Nucleus accumbens (tissue), 56 donors: Measurements from ENCODE around the gene TF.

Experiments
- DNase-seq, 56 donors: peaks; one replicate each; lab custom pipeline; 2025; lab: John Stamatoyannopoulos, UW

Gene TF

GRCh38 chr3:133746712-133747066, 496 bp downstream of the TF start:
- peak in 11 of 56 donors; percentile 18 to 59 (median 33) for DNase-seq

GRCh38 chr3:133747373-133747772, 1.2 kb downstream of the TF start:
- peak in 2 of 56 donors; percentile 17 to 56 for DNase-seq

- peak in 16 of 56 donors; percentile 6 to 46 (median 32) for DNase-seq
Measured at GRCh38 chr3:133747907-133748639, 1.9 kb downstream of the TF start.

- no peak for DNase-seq
Measured at GRCh38 chr3:133749427-133750258, 3.5 kb downstream of the TF start.

GRCh38 chr3:133750259-133750656, 4.1 kb downstream of the TF start:
- peak in 5 of 56 donors; percentile 8 to 40 (median 16) for DNase-seq

GRCh38 chr3:133753107-133753778, 7.0 kb downstream of the TF start:
- no peak for DNase-seq

- DNase-seq, result no peak
Measured at GRCh38 chr3:133753779-133754164, 7.6 kb downstream of the TF start.

GRCh38 chr3:133754455-133754854, 8.3 kb downstream of the TF start:
- DNase-seq, result no peak

GRCh38 chr3:133754973-133755828, 9.0 kb downstream of the TF start:
- DNase-seq, result no peak

GRCh38 chr3:133756716-133757694, 10.8 kb downstream of the TF start:
- no peak for DNase-seq

GRCh38 chr3:133757701-133758567, 11.7 kb downstream of the TF start:
- no peak for DNase-seq

- DNase-seq, result no peak
Measured at GRCh38 chr3:133758568-133758928, 12.4 kb downstream of the TF start.

GRCh38 chr3:133758964-133759739, 13.0 kb downstream of the TF start:
- DNase-seq, result no peak

- DNase-seq, result no peak
Measured at GRCh38 chr3:133759740-133760305, 13.6 kb downstream of the TF start.

GRCh38 chr3:133760916-133761315, 14.7 kb downstream of the TF start:
- DNase-seq, result no peak

GRCh38 chr3:133761605-133762484, 15.7 kb downstream of the TF start:
- DNase-seq, result no peak
